ENCODE results near the gene ATG5. TPM values are rescaled to one million over a fixed set of nuclear protein-coding genes. Genes with fewer than 3 reads are reported as not detected.

The ATG5 gene
- polyA plus RNA-seq, 3 donors, result 15.0 to 31.4 (median 29.9) TPM

GRCh38 chr6:106149472-106150069, 176.0 kb downstream of the ATG5 start:
- Histone ChIP-seq H3K27me3 (ENCODE audit: control insufficient read depth in 2 of 2, insufficient read depth in 2 of 2, low read length in 2 of 2) (no peaks in the 10 kb centered on the region), H3K4me3 (replicated peaks in 1 of 3; ENCODE audit: low read depth in 2 of 3, low read length in 3 of 3) (no peak overlapping the region), H3K79me2 (ENCODE audit: insufficient read depth, low read length) (no peaks in the 10 kb centered on the region), H3K27ac (ENCODE audit: low read depth in 1 of 2, low read length in 2 of 2) (no peak overlapping the region), H3K4me2 (replicated peaks; ENCODE audit: extremely low read depth, low read length, poor library complexity, severe bottlenecking) (no peak overlapping the region), H2AFZ (ENCODE audit: insufficient read depth, low read depth, low read length, poor library complexity, severe bottlenecking) (no peak overlapping the region), H3K4me1 (ENCODE audit: control insufficient read depth in 1 of 2, insufficient read depth in 2 of 2, low read length in 2 of 2) (no peaks in the 10 kb centered on the region), H4K20me1 (ENCODE audit: insufficient read depth, low read length) (no peaks in the 10 kb centered on the region), H3K9ac (ENCODE audit: insufficient read depth, low read length, poor library complexity, severe bottlenecking) (no peak overlapping the region), H3K9me3 (replicated peaks in 1 of 2; ENCODE audit: control insufficient read depth in 1 of 2, insufficient read depth in 1 of 2, low read length in 2 of 2) (no peaks in the 10 kb centered on the region), H3K36me3 (replicated peaks in 1 of 2; ENCODE audit: control insufficient read depth in 1 of 2, insufficient read depth in 2 of 2, low read length in 2 of 2) (no peaks in the 10 kb centered on the region)
- TF ChIP-seq CTCF (IDR thresholded peaks at IDR 0.05), result no peak
- Mint-ChIP-seq H3K4me1 (peaks cover 2% of the 10 kb centered on the region), H3K4me3 (no peak overlapping the region), H3K36me3 (no peaks in the 10 kb centered on the region), H3K27me3 (ENCODE audit: low read depth in 3 of 3) (peaks cover 0 to 4% (median 1%) of the 10 kb centered on the region in 3 donors), H3K27ac (no peak overlapping the region), H3K9me3 (peaks cover 0 to 2% (median 0%) of the 10 kb centered on the region in 7 donors)
- intact Hi-C loops (cut with micrococcal nuclease), result no loop called here
- no peak for DNase-seq
- no CpG with 5 or more reads among the region's 1 CpG for WGBS (ENCODE audit: insufficient coverage)

DNA sequence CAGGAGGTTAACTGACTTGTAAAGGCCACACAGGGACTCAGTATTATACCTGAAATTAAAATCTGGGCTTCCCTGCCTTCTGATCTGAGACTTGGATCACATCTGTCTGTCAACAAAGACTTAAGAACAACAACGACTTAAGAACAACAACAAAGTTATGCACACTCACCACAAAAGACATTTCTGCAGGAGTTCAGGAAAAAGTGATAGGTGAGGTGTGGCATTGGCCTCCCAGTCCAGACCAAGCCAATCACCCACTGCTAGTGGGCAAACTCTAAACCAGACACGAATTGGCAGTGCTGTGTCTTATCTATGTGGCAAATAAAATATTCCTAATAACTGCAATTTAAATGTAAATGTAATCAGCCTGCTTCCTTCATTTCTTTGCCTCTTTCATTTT, 178.1 kb downstream of the ATG5 start:
- Mint-ChIP-seq H3K9me3 (no peaks in the 10 kb centered on the region), H3K4me1 (no peaks in the 10 kb centered on the region), H3K36me3 (no peaks in the 10 kb centered on the region), H3K27ac (no peak overlapping the region), H3K27me3 (ENCODE audit: low read depth in 3 of 3) (no peaks in the 10 kb centered on the region), H3K4me3 (no peak overlapping the region)
- Histone ChIP-seq H3K27ac (ENCODE audit: low read depth in 1 of 2, low read length in 2 of 2) (no peak overlapping the region), H3K36me3 (replicated peaks in 1 of 2; ENCODE audit: control insufficient read depth in 1 of 2, insufficient read depth in 2 of 2, low read length in 2 of 2) (no peaks in the 10 kb centered on the region), H3K79me2 (ENCODE audit: insufficient read depth, low read length) (no peaks in the 10 kb centered on the region), H3K4me1 (ENCODE audit: control insufficient read depth in 1 of 2, insufficient read depth in 2 of 2, low read length in 2 of 2) (no peaks in the 10 kb centered on the region), H4K20me1 (ENCODE audit: insufficient read depth, low read length) (no peaks in the 10 kb centered on the region), H3K9ac (ENCODE audit: insufficient read depth, low read length, poor library complexity, severe bottlenecking) (no peak overlapping the region), H3K4me2 (replicated peaks; ENCODE audit: extremely low read depth, low read length, poor library complexity, severe bottlenecking) (no peak overlapping the region), H2AFZ (ENCODE audit: insufficient read depth, low read depth, low read length, poor library complexity, severe bottlenecking) (no peak overlapping the region), H3K9me3 (replicated peaks in 1 of 2; ENCODE audit: control insufficient read depth in 1 of 2, insufficient read depth in 1 of 2, low read length in 2 of 2) (no peaks in the 10 kb centered on the region), H3K4me3 (replicated peaks in 1 of 3; ENCODE audit: low read depth in 2 of 3, low read length in 3 of 3) (no peak overlapping the region), H3K27me3 (ENCODE audit: control insufficient read depth in 2 of 2, insufficient read depth in 2 of 2, low read length in 2 of 2) (no peaks in the 10 kb centered on the region)
- no peak for TF ChIP-seq CTCF (IDR thresholded peaks at IDR 0.05)
- no peak for DNase-seq
- intact Hi-C loops (cut with micrococcal nuclease), result no loop called here
- WGBS (ENCODE audit: insufficient coverage), result no CpG with 5 or more reads among the region's 2 CpGs

Measured in CD14-positive monocyte (primary cell).